CD14-positive monocyte (primary cell): ENCODE data around the gene PUM1. TPM values are rescaled to one million over a fixed set of nuclear protein-coding genes. Genes with fewer than 3 reads are reported as not detected.
"Not testable (repeated sequence)": the region's sequence is repeated elsewhere in the genome, so short reads cannot be mapped to it uniquely, and the experiment has no call there.

Experiments used
- DNase-seq, 3 donors: peaks; one replicate each; pipeline ENCODE4 v3.0.0-alpha.2; 2011 to 2022
- H2AFZ ChIP-seq: 2 replicates; pipeline ENCODE4 v1.6.0; 2012; ENCODE audit warnings: mild to moderate bottlenecking, low read depth, low read length, inconsistent platforms; ENCODE audit not compliant: insufficient read depth, poor library complexity, severe bottlenecking
- H3K27ac ChIP-seq, 2 donors: 1 replicate in 1 of 2; 2 replicates in 1 of 2; pipeline ENCODE4 v1.5.1; 2012 to 2013; ENCODE audit warnings: low read length in 2 of 2, control low read depth in 1 of 2, inconsistent platforms in 1 of 2, low read depth in 1 of 2, mild to moderate bottlenecking in 1 of 2
- H3K27me3 ChIP-seq, 2 donors: one replicate each; pipeline versions ENCODE4 v1.6.0 to v1.6.1; 2011 to 2013; ENCODE audit warnings: low read length in 2 of 2; ENCODE audit not compliant: control insufficient read depth in 2 of 2, insufficient read depth in 2 of 2
- H3K36me3 ChIP-seq, 2 donors: replicated peaks in 1 of 2; 1 replicate in 1 of 2; 2 replicates in 1 of 2; pipeline versions ENCODE4 v1.5.1 to v1.6.1; 2012 to 2013; ENCODE audit warnings: low read length in 2 of 2, control low read depth in 1 of 2, inconsistent platforms in 1 of 2, mild to moderate bottlenecking in 1 of 2; ENCODE audit not compliant: insufficient read depth in 2 of 2, control insufficient read depth in 1 of 2
- H3K4me1 ChIP-seq, 2 donors: 1 replicate in 1 of 2; 2 replicates in 1 of 2; pipeline versions ENCODE4 v1.5.1 to v1.6.1; 2012 to 2013; ENCODE audit warnings: low read length in 2 of 2, control low read depth in 1 of 2, inconsistent platforms in 1 of 2, mild to moderate bottlenecking in 1 of 2, moderate library complexity in 1 of 2; ENCODE audit not compliant: insufficient read depth in 2 of 2, control insufficient read depth in 1 of 2
- H3K4me2 ChIP-seq: replicated peaks from 2 replicates; pipeline ENCODE3; 2012; ENCODE audit warnings: low read length, moderate library complexity, mild to moderate bottlenecking; ENCODE audit not compliant: poor library complexity, severe bottlenecking; ENCODE audit errors: extremely low read depth
- H3K4me3 ChIP-seq, 3 experiments: fragments of 200-600 bp in 1 of 3; sonication (generic) in 1 of 3; replicated peaks in 1 of 3; 1 replicate in 2 of 3; 2 replicates in 1 of 3; pipeline ENCODE4 v1.5.1; 2011 to 2013; ENCODE audit warnings: low read length in 3 of 3, mild to moderate bottlenecking in 3 of 3, control low read depth in 2 of 3, low read depth in 2 of 3, inconsistent platforms in 1 of 3, moderate library complexity in 1 of 3
- H3K79me2 ChIP-seq: 2 replicates; pipeline ENCODE4 v1.6.0; 2012; ENCODE audit warnings: mild to moderate bottlenecking, control low read depth, inconsistent platforms, low read length, moderate library complexity; ENCODE audit not compliant: insufficient read depth
- H3K9ac ChIP-seq: 2 replicates; pipeline ENCODE4 v1.6.0; 2017; ENCODE audit warnings: low read length, mild to moderate bottlenecking; ENCODE audit not compliant: insufficient read depth, poor library complexity, severe bottlenecking
- H3K9me3 ChIP-seq, 2 donors: replicated peaks in 1 of 2; 1 replicate in 1 of 2; 2 replicates in 1 of 2; pipeline versions ENCODE4 v1.5.1 to v1.6.1; 2012 to 2013; ENCODE audit warnings: low read length in 2 of 2, control low read depth in 1 of 2; ENCODE audit not compliant: control insufficient read depth in 1 of 2, insufficient read depth in 1 of 2
- H4K20me1 ChIP-seq: 2 replicates; pipeline ENCODE4 v1.6.0; 2012; ENCODE audit warnings: mild to moderate bottlenecking, low read length, control low read depth, moderate library complexity; ENCODE audit not compliant: insufficient read depth
- H3K27ac Mint-ChIP-seq, 7 donors: one replicate each; pipeline ENCODE4 v1.8.0; 2020; ENCODE audit warnings: mild to moderate bottlenecking in 7 of 7, mixed read lengths in 7 of 7, moderate library complexity in 6 of 7, inconsistent platforms in 2 of 7
- H3K27me3 Mint-ChIP-seq, 3 donors: one replicate each; pipeline ENCODE4 v1.8.0; 2021 to 2022; ENCODE audit warnings: low read depth in 3 of 3, mild to moderate bottlenecking in 3 of 3, mixed read lengths in 3 of 3, moderate library complexity in 3 of 3, inconsistent platforms in 1 of 3
- H3K36me3 Mint-ChIP-seq, 2 donors: one replicate each; pipeline ENCODE4 v1.8.0; 2020; ENCODE audit warnings: mixed read lengths in 2 of 2, inconsistent platforms in 1 of 2, mild to moderate bottlenecking in 1 of 2
- H3K4me1 Mint-ChIP-seq: one replicate; pipeline ENCODE4 v1.8.0; 2020; ENCODE audit warnings: mild to moderate bottlenecking, mixed read lengths
- H3K4me3 Mint-ChIP-seq, 2 donors: one replicate each; pipeline ENCODE4 v1.8.0; 2020; ENCODE audit warnings: mild to moderate bottlenecking in 2 of 2, mixed read lengths in 2 of 2, moderate library complexity in 1 of 2
- H3K9me3 Mint-ChIP-seq, 7 donors: one replicate each; pipeline ENCODE4 v1.8.0; 2020 to 2022; ENCODE audit warnings: mixed read lengths in 7 of 7, mild to moderate bottlenecking in 6 of 7, moderate library complexity in 6 of 7, inconsistent platforms in 2 of 7
- WGBS: methylation state at CpG from one replicate; pipeline ENCODE4 v1.1.5; 2013; ENCODE audit warnings: missing lambda C conversion rate; ENCODE audit not compliant: insufficient coverage; 5-methylcytosine and 5-hydroxymethylcytosine counted together
- intact Hi-C, 2 donors: fragments of 100-400 bp; cut with micrococcal nuclease; formaldehyde crosslinking; loops; one replicate each; pipeline versions ENCODE4 v1.15.0 to v1.15.1; 2023
- polyA plus RNA-seq, 3 donors: library from polyadenylated mRNA; depleted of rRNA in 1 of 3; unstranded in 2 of 3; stranded (reverse) in 1 of 3; fragments of 300-500 nt in 2 of 3; fragments of >200 nt in 1 of 3; fragmentation: Illumina TruSeq in 2 of 3; gene quantifications; 1 replicate in 2 of 3; 2 replicates in 1 of 3; pipeline ENCODE4 v1.2.3, GENCODE V29; 2012 to 2021
- TF ChIP-seq, protein P1 (sequence below): fragments of 200-600 bp; IDR thresholded peaks from one replicate; pipeline ENCODE4 v1.8.0; 2022; ENCODE audit warnings: antibody characterized with exemption, mild to moderate bottlenecking

The PUM1 gene
- polyA plus RNA-seq, 3 donors, result 55.0 to 86.1 (median 62.4) TPM

DNA sequence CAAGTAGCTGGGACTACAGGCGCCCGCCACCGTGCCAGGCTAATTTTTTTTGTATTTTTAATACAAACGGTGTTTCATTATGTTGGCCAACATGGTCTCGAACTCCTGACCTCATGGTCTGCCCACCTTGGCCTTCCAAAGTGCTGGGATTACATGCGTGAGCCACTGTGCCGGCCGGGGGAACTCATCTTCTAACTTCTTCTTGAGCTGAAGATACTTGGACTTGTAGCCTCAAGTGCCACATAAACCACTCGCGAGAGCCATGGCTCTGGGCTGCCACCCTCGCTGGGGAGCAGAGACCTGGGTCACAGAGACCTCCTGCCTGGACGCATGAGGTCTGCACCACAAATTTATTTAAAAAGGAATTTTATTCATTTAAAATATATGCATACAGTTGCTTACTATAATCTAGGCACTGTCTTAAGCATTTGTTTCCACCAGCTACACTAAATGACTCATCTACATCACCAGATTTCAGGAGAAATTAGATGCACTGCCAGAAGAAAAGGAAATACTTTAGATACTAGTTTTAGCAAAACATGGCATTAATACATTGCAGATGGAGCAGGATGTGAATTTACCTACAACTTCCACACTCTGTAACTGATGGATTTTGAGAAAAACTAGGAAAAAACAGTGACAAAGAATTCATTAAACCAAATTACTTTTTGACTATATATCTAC, 29.9 kb upstream of the PUM1 start:
- no peak overlapping the region for H3K27ac ChIP-seq
- H3K36me3 Mint-ChIP-seq, result no peaks in the 10 kb centered on the region
- WGBS, result 95% methylated on average over 11 of the region's 12 CpGs
- H3K4me3 ChIP-seq, result no peak overlapping the region
- H3K4me1 Mint-ChIP-seq, result peaks cover 21% of the 10 kb centered on the region
- no peak overlapping the region for H3K4me2 ChIP-seq
- H3K27ac Mint-ChIP-seq, result no peak overlapping the region
- H3K36me3 ChIP-seq, result no peaks in the 10 kb centered on the region
- H3K27me3 Mint-ChIP-seq, result peaks cover 0 to 2% (median 0%) of the 10 kb centered on the region in 3 donors
- H3K27me3 ChIP-seq, result no peaks in the 10 kb centered on the region
- no peak overlapping the region for H3K4me3 Mint-ChIP-seq
- H3K9me3 ChIP-seq, result no peaks in the 10 kb centered on the region
- peaks cover 0 to 3% (median 0%) of the 10 kb centered on the region in 7 donors for H3K9me3 Mint-ChIP-seq
- peaks cover 3 to 4% of the 10 kb centered on the region in 2 donors for H3K4me1 ChIP-seq
- no peak for DNase-seq
- H4K20me1 ChIP-seq, result no peaks in the 10 kb centered on the region
- TF ChIP-seq, protein P1, sequence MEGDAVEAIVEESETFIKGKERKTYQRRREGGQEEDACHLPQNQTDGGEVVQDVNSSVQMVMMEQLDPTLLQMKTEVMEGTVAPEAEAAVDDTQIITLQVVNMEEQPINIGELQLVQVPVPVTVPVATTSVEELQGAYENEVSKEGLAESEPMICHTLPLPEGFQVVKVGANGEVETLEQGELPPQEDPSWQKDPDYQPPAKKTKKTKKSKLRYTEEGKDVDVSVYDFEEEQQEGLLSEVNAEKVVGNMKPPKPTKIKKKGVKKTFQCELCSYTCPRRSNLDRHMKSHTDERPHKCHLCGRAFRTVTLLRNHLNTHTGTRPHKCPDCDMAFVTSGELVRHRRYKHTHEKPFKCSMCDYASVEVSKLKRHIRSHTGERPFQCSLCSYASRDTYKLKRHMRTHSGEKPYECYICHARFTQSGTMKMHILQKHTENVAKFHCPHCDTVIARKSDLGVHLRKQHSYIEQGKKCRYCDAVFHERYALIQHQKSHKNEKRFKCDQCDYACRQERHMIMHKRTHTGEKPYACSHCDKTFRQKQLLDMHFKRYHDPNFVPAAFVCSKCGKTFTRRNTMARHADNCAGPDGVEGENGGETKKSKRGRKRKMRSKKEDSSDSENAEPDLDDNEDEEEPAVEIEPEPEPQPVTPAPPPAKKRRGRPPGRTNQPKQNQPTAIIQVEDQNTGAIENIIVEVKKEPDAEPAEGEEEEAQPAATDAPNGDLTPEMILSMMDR, result no peak
- H3K9ac ChIP-seq, result no peak overlapping the region
- intact Hi-C loops, result no loop called here
- no peak overlapping the region for H2AFZ ChIP-seq
- H3K79me2 ChIP-seq, result no peaks in the 10 kb centered on the region

DNA sequence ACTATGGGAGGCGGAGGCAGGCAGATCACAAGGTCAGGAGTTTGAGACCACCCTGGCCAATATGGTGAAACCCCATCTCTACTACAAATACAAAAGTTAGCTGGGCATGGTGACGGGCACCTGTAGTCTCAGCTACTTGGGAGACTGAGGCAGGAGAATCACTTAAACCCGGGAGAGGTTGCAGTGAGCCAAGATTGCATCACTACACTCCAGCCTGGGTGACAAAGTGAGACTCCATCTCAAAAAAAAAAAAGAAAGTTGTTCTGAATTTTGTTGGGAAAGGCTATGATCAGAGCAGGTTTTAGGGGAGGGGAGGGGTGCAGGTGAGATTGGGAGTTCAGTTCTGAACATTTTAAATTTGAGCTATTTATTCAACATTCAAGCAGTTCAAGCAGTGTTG, 22.6 kb upstream of the PUM1 start:
- H3K4me1 ChIP-seq, H3K4me3 ChIP-seq, DNase-seq, H3K4me2 ChIP-seq, H3K36me3 Mint-ChIP-seq, H2AFZ ChIP-seq, H3K27me3 Mint-ChIP-seq, intact Hi-C loops, H3K4me1 Mint-ChIP-seq, H3K9ac ChIP-seq, H3K9me3 ChIP-seq, H3K79me2 ChIP-seq, H3K4me3 Mint-ChIP-seq, H4K20me1 ChIP-seq, H3K9me3 Mint-ChIP-seq, H3K36me3 ChIP-seq, H3K27ac Mint-ChIP-seq, H3K27me3 ChIP-seq, H3K27ac ChIP-seq: not testable (repeated sequence)
- WGBS, result 80% methylated on average over 1 of the region's 3 CpGs
